HG03060 (cell line): Measurements from ENCODE around the gene STX10.
"Not testable (repeated sequence)": the region's sequence is repeated elsewhere in the genome, so short reads cannot be mapped to it uniquely, and the experiment has no call there.

Experiments used
- ATAC-seq: cut with Tn5 transposase; IDR thresholded peaks from one replicate; pipeline ENCODE4 v1.9.1; 2021; ENCODE audit warnings: low read depth, moderate number of reproducible peaks; ENCODE audit not compliant: unreplicated experiment

STX10 gene

DNA sequence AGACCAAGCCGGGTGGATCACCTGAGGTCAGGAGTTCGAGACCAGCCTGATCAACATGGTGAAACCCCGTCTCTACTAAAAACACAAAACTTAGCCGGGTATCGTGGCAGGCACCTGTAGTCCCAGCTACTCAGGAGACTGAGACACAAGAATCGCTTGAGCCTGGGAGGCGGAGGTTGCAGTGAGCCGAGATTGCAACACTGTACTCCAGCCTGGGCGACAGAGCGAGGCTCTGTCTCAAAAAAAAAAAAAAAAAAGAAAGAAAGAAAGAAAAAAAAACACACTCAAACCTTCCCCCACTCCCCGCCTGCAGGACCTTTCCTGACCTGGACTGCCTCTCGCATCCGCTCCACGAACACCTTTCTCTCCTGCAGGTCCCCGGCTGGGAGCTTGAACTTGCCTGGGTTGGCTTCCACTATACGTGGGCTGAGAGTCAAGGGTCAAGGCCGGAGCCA, 975 bp downstream of the STX10 start:
- ATAC-seq: not testable (repeated sequence)

DNA sequence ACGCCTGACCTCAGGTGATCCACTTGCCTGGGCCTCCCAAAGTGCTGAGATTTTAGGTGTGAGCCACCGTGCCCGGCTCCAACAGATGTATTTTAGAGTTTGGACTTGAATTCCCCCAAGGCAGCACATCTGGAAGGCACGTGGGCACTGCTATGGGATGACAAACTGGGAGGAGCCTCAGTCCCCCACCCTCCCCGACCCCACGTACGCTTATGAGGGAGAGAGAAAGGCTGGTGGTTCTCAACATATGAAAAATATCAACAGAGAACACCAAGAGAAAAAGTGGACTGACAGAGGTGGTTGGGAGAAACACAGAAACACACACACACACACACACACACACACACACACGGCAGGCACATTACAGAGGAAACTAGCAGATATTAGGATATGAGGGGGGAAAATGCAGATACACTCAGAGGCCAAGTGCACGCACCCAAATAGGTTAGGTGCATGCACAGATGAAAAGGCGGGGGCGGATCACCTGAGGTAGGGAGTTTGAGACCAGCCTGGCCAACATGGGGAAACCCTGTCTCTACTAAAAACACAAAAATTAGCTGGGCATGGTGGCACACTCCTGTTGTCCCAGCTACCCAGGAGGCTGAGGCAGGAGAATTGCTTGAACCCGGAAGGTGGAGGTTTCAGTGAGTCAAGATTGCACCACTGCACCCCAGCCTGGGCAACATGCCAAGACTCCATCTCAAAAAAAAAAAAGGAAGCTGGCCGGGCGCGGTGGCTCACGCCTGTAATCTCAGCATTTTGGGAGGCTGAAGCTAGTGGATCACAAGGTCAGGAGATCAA, 3.2 kb downstream of the STX10 start:
- no peak for ATAC-seq

DNA sequence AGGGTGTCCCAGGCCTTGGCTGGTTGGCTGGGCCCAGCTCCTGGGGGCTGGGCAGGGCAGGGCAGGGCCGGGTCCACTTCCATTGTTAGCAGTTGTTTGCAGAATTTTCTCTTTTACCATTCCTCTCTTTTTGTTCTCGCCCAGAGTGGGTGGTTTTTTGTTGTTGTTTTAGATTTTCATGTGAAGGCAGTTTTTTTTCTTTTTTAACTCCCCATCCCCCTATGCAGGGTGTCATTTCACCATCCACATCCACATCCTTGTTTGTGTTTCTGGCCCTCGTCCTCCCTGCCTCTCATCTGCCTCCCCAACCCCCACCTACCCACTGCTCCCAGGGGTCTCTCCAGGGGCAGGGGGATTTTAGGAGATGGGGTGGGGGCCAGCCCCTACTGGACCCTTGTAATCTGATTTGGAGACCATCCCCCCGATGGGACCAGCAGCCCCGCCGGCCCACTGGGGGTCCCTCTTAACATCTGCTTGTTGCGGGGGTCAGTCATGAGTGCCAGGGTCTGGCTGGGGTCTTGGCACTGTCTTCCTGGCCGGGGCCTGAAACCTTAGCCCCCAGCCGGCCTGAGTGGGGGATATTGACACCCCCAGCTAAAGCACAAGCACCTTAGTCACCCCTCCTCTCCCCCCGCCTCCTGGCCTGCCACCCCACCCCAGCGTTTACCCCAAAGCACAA, 10.4 kb downstream of the STX10 start:
- no peak for ATAC-seq

DNA sequence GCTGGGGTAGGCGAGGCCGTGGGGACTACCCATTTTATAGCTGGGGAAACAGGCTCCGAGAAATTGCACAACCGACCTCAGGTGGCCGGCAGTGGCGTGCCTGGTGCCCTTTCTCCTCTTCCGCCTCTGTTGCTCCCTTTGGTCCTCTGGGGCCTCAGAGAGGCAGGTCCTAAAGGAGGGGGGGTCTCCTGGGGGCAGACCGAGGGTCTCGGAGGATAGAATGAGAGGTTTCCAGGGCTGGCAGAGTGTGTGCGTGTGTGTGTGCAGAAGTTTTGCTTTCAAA, 11.3 kb downstream of the STX10 start:
- no peak for ATAC-seq

DNA sequence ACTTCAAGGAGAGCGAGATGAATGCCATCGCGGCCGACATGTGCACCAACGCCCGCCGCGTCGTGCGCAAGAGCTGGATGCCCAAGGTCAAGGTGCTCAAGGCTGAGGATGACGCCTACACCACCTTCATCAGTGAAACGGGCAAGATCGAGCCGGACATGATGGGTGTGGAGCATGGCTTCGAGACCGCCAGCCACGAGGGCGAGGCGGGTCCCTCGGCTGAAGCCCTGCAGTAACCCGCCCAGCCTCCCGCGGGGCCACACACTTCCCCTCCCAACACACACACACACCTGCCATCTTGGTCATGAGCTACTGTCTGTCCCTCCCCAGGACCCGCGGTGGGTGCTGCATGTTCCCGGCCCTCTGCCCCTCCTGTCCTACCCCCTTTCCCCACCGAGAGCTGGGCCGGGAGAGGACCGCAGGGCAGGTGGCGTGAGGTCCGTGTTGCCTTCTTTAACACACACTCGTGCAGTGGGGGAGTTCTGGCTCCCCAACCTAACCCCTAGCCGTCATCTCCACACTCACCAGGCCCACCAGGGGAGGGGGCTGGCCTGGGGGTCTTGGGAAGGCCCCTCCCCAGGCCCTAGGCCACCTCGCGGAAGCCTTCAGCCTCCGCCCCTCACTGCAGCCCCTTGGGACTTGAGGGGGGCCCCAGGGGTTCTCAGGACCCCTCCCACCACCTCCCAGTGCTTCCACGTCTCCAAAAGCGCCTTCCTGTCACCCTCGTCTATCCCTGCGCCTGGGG, 11.8 kb downstream of the STX10 start:
- ATAC-seq: no peak

DNA sequence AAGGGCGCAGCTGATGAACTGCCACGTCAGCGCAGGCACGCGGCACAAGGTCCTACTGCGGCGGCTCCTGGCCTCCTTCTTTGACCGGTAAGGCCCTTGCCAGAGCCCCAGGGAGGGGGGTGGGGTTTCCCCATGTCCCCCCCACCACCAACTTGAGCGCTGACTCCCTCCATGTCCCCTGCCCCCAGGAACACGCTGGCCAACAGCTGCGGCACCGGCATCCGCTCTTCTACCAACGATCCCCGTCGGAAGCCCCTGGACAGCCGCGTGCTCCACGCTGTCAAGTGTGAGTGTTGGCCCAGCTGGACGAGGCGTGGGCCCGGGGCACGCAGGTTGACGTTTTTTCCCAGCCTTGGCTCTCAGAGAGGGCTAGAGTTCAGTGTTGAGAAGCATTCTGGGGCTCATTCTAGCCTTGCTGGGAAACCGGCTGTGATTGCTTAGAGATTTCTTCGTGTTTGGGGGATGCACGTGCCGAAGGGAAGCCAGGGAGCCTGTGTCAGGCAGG, 12.8 kb downstream of the STX10 start:
- ATAC-seq: no peak

DNA sequence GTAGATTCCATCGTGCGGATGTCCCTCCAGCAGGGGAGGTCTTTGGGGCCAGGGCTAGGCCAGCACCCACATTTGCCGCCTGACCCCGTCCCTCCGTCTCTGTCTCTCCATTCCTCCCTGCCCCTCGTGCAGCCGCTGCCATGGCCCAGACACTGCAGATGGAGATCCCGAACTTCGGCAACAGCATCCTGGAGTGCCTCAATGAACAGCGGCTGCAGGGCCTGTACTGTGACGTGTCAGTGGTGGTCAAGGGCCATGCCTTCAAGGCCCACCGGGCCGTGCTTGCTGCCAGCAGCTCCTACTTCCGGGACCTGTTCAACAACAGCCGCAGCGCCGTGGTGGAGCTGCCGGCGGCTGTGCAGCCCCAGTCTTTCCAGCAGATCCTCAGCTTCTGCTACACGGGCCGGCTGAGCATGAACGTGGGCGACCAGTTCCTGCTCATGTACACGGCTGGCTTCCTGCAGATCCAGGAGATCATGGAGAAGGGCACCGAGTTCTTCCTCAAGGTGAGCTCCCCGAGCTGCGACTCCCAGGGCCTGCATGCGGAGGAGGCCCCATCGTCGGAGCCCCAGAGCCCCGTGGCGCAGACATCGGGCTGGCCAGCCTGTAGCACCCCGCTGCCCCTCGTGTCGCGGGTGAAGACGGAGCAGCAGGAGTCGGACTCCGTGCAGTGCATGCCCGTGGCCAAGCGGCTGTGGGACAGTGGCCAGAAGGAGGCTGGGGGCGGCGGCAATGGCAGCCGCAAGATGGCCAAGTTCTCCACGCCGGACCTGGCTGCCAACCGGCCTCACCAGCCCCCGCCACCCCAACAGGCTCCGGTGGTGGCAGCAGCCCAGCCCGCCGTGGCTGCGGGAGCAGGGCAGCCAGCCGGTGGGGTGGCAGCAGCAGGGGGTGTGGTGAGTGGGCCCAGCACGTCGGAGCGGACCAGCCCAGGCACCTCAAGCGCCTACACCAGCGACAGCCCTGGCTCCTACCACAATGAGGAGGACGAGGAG, 14.8 kb downstream of the STX10 start:
- no peak for ATAC-seq

DNA sequence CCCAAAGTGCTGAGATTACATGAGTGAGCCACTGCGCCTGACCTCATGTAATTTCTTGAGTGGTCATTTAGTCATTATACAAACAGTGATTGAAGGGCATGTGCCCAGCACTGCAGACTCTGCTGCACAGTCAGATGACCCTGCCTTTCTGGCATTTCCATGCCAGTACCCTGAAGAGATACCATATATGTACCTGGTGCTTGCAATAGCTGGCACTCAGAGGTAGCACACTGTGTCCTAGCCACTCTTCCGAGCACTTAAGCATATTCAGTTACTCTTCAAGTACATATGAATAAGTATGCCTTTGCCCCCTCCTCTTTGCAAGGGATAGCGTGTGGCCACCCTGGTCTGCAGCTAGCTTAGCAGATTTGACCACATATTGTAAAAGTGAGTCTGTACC, 15.5 kb downstream of the STX10 start:
- no peak for ATAC-seq

DNA sequence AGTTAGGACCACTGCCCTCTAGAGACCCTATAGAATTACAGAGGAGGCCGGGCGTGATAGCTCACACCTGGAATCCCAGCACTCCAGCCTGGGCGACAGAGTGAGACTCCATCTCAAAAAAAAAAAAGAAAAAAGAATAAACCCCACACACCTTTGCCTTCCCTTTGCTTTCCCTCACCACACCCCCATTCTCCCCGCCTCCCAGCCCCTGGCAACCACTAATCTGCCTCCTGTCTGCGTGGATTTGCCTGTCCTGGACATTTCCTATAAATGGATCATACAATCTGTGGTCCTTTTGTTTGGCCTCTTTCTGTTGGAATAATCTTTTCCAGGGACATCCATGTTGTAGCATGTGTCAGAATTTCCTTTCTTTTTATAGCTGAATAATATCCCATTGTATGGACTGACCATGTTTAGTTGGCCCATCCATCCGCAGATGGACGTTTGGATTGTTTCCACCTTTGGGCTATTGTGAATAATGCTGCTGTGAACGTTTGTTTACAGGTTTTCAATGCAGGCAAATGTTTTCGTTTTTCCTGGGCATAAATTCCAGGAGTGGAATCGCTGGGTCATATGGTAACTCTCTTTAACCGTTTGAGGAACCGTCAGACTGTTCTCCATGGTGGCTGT, 16.8 kb downstream of the STX10 start:
- no peak for ATAC-seq

DNA sequence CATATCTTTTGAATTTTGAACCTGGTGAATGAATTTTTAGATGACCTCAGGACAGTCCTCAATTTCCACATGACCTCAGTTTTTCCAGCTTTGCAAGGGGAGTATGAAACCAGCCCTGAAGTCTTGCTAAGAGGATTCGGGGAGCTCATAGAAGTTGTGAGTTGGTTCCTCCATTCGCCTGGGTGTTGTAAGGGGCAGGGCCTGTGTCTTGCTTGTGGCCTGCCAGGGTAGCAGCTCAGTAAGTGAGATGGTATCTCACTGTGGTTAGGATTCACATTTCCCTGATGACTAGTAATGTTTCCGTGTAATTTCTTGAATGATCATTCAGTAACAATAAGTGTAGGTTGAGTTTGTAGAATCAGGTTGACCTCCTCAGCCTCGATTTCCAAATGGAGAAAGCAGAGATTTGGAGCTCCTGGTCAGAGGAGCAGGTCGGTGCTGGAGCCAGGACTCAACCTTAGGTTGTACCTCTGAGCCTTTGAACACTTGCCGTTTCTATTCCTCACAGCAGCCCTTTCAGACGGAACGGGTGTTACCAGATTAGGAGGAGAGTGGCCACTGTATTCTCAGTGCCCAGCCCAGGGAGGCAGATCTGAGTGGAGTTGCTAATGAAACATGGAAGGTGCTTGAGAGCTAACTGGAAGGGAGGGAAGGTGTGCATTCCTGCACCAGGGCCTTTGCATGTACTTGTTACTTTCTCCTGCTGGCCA, 17.5 kb downstream of the STX10 start:
- no peak for ATAC-seq

DNA sequence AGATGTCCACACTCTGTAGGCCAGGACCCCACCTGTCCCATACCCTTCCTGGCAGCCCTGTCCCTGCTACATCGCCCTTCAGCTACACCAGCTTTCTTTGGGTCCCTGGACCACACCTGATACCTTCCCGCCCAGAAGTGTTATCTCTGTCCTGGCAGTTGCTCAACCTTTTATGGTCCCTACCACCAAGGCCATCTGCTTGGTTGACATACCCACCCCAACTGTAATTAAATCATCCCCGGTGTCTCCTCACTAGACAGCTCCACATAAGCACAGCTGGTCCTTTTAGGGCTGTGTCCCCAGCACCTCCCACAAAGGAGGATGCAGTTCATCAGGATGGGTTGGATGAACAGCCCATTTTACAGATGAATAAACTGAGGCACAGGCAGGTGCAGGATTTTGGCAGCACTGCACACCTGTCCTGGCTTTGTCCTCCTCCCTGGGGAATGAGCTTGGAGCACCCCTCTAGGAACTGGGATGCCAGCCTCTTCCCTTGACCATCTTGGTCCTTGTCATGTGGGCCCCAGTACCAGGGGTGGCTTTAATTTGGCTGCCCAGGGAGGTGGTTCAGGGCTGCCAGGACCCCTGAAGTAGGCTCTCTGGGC, 19.2 kb downstream of the STX10 start:
- ATAC-seq: no peak

DNA sequence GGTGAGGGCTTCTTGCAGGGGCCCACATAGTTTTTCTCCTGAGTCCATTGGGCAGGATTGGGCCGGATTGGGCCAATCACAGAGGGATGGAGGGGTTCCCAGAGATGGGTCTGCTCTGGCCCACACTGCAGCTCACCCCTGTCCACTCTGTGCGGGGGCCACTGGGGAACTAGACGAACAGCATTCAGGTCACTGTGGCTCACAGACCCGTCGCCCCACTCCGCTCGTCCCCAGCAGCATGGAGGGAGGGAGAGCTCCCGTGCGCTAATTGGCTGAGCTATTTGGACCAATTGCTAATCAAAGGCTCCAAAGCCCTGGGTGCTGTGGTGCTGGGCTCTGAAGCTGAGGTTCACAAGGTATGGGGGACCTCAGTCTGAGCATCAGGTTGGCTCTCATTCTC, 20.8 kb downstream of the STX10 start:
- no peak for ATAC-seq

DNA sequence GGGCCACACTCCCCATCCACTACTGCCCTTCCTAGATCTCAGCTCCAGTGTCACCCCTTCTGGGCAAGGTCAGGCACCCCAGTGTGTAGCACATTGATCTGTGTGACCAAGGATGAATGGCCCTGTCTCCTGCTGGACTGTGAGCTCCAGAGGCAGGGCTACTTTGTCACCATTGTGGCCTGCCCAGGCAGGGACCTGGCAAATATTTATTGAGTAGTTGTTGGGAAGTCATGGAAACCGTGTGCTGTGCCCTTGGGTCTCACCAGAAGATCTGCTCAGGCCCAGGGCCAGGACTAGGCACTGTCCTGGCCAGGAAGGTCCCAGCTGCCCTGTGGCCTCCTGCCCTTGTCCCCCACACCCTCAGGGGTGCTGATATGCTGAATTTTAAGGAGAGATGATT, 21.6 kb downstream of the STX10 start:
- no peak for ATAC-seq

DNA sequence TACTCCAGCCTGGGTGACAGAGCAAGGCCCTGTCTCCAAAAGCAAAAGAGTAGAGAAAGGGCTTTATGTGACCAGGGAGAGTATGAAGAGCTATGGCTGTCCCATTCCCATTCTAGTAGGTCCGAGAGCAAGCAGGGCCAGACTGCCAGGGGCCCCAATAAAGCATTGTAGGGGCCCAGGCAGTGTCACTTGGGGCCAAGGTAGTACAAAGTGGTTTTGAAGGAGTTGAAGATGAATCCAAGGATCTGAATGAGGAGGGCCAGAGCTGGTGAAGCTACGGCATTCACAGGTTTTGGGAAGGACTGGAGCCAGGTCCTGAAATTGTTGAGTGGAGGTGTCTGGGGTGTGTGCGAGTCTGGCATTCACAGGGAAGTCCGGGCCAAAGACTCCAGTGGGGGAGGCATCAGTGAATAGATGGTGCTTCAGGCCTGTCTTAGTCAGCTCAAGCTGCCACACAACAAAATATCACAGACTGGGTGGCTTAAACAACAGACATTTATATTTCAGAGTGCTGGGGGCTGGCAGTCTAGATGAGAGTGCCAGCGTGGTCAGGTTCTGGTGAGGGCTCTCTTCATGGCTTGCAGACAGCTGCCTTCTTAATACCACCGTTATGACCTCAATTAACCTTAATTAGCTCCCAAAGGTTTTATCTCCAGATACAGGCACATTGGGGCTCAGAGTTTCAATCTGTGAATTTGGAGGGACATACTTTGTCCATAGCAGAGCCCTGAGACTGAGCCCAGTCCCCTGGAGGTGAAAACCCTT, 22.2 kb downstream of the STX10 start:
- no peak for ATAC-seq

DNA sequence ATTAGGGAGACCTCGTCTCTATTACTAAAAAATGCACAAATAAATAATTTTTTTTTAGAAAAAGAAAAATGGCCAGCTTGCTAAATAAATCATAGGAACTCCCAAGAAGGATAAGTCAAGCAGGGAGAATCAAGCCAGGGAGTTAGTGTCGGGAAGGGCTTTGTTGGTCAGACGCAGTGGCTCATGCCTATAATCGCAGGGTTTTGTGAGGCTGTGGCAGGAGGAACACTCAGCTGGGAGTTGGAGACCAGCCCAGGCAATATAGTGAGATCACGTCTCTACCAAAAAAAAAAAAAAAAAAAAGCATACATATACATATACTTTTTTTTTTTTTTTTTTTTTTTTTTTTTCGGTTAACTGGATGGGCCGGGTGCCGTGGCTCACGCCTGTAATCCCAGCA, 23.1 kb downstream of the STX10 start:
- ATAC-seq: no peak

DNA sequence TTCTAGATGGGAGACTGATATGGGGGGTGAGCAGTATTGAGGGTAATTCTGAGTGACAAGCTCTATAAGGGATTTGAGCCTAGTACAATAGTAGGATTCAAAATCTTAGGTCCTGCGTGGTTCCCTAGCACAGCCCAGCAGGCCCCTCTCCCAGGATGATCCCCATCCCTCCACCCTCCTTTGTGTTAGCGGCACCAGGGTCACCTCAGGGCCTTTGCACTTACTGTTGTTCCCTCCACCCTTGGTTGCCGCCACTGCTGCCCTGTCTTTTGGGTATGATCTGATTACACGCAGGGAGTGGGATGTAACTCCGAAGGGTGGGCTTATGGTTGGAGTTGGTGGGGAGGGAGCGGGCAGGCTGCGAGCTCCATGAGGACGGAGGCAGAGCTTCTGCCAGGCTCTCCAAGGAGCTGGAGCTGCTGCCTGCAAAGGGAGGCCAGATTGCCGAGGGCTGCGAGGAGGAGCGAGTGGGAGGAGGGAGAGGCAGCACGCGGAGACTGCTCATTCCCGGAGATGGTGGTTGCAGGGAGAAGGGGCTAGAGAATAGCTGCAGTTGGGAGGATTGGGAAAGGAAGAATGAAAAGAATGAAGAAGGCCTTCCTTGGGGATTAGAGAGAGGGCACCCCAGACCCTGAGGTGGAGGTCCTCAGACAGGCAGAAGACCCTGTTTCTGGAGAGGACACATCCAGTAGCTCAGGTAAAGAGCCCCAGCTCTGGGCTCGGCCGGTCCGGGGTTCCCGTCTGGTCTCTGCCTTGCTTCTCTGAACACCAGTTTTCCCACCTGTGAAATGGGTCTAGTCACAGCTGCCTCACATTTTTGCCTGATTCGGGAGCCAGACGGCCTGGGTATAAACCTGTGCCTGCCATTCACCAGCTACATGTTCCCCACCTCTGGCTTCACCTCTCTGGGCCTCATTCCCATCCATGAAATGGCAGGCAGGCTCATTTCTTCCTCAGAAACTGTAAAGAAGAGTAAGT, 26.9 kb downstream of the STX10 start:
- ATAC-seq: no peak
